Neuron (in vitro differentiated cells): ENCODE results near the gene GANC.
"Not testable (repeated sequence)": the region's sequence is repeated elsewhere in the genome, so short reads cannot be mapped to it uniquely, and the experiment has no call there.

Source experiments
- H2AFZ ChIP-seq: one replicate; pipeline ENCODE4 v1.6.1; 2013; ENCODE audit warnings: low read depth, mild to moderate bottlenecking, inconsistent platforms, low read length, moderate library complexity
- H3K27me3 ChIP-seq: one replicate; pipeline ENCODE4 v1.6.1; 2013; ENCODE audit warnings: low read length; ENCODE audit not compliant: insufficient read depth
- H3K36me3 ChIP-seq: one replicate; pipeline ENCODE4 v1.6.1; 2013; ENCODE audit warnings: low read length; ENCODE audit not compliant: insufficient read depth
- H3K4me1 ChIP-seq: one replicate; pipeline ENCODE4 v1.6.1; 2013; ENCODE audit warnings: low read length; ENCODE audit not compliant: insufficient read depth
- H3K4me3 ChIP-seq: 2 replicates; pipeline ENCODE4 v1.5.1; 2013; ENCODE audit warnings: mild to moderate bottlenecking, low read length, moderate library complexity
- H3K9me3 ChIP-seq: one replicate; pipeline ENCODE4 v1.6.1; 2013; ENCODE audit warnings: low read length

Gene GANC

GRCh38 chr15:42272939-42273899, at the start of gene GANC, which contains the start of gene TMEM87A:
Gene GANC, plus strand, starts transcription at chr15:42273201. Its CDS starts 1,281 bp downstream, at chr15:42274482.
Gene TMEM87A, minus strand, starts transcription at chr15:42273433. Its CDS starts 35 bp downstream, at chr15:42273398.
- peak within 1 kb of the TSS; percentile 84 for H3K4me3 ChIP-seq
- peaks cover 7% of the 10 kb centered on the region for H3K36me3 ChIP-seq
- peaks cover 28% of the 10 kb centered on the region for H3K4me1 ChIP-seq
- H3K9me3 ChIP-seq: no peaks in the 10 kb centered on the region
- peak within 1 kb of the TSS; percentile 27 for H2AFZ ChIP-seq
- H3K27me3 ChIP-seq: no peaks in the 10 kb centered on the region

GRCh38 chr15:42226648-42227047, 46.4 kb upstream of the GANC start:
- no peaks in the 10 kb centered on the region for H3K4me1 ChIP-seq
- no peak overlapping the region for H3K4me3 ChIP-seq
- no peak overlapping the region for H2AFZ ChIP-seq
- no peaks in the 10 kb centered on the region for H3K27me3 ChIP-seq
- no peaks in the 10 kb centered on the region for H3K9me3 ChIP-seq
- peaks cover 80% of the 10 kb centered on the region for H3K36me3 ChIP-seq

GRCh38 chr15:42228036-42228435, 45.0 kb upstream of the GANC start:
- H3K27me3 ChIP-seq: no peaks in the 10 kb centered on the region
- no peak overlapping the region for H2AFZ ChIP-seq
- no peaks in the 10 kb centered on the region for H3K4me1 ChIP-seq
- H3K9me3 ChIP-seq: no peaks in the 10 kb centered on the region
- H3K36me3 ChIP-seq: peaks cover 85% of the 10 kb centered on the region
- no peak overlapping the region for H3K4me3 ChIP-seq

- not testable (repeated sequence) for H3K9me3 ChIP-seq, H3K4me1 ChIP-seq, H3K27me3 ChIP-seq, H2AFZ ChIP-seq, H3K4me3 ChIP-seq
- peaks cover 85% of the 10 kb centered on the region for H3K36me3 ChIP-seq
These were observed 44.0 kb upstream of the GANC start for GRCh38 chr15:42228981-42229380.

- Histone ChIP-seq H3K27me3 (no peaks in the 10 kb centered on the region), H3K36me3 (peaks cover 75% of the 10 kb centered on the region), H3K4me3 (no peak overlapping the region), H3K4me1 (no peaks in the 10 kb centered on the region), H3K9me3 (no peaks in the 10 kb centered on the region), H2AFZ (no peak overlapping the region)
These were observed 41.9 kb upstream of the GANC start for GRCh38 chr15:42231088-42231487.

- H3K27me3 ChIP-seq: no peaks in the 10 kb centered on the region
- no peaks in the 10 kb centered on the region for H3K4me1 ChIP-seq
- H2AFZ ChIP-seq: no peak overlapping the region
- no peaks in the 10 kb centered on the region for H3K9me3 ChIP-seq
- peaks cover 76% of the 10 kb centered on the region for H3K36me3 ChIP-seq
- no peak overlapping the region for H3K4me3 ChIP-seq
These were observed 40.4 kb upstream of the GANC start for GRCh38 chr15:42232606-42233005.

- no peaks in the 10 kb centered on the region for H3K4me1 ChIP-seq
- H3K4me3 ChIP-seq: no peak overlapping the region
- H3K36me3 ChIP-seq: peaks cover 76% of the 10 kb centered on the region
- no peaks in the 10 kb centered on the region for H3K9me3 ChIP-seq
- no peaks in the 10 kb centered on the region for H3K27me3 ChIP-seq
- no peak overlapping the region for H2AFZ ChIP-seq
These were observed 39.9 kb upstream of the GANC start for GRCh38 chr15:42233107-42233506.

GRCh38 chr15:42239528-42240182, 33.3 kb upstream of the GANC start:
- peaks cover 65% of the 10 kb centered on the region for H3K36me3 ChIP-seq
- H3K9me3 ChIP-seq: no peaks in the 10 kb centered on the region
- H2AFZ ChIP-seq: no peak overlapping the region
- H3K4me1 ChIP-seq: no peaks in the 10 kb centered on the region
- H3K27me3 ChIP-seq: no peaks in the 10 kb centered on the region
- no peak overlapping the region for H3K4me3 ChIP-seq

GRCh38 chr15:42240823-42241222, 32.2 kb upstream of the GANC start:
- Histone ChIP-seq H3K9me3 (no peaks in the 10 kb centered on the region), H3K4me1 (no peaks in the 10 kb centered on the region), H2AFZ (no peak overlapping the region), H3K36me3 (peaks cover 58% of the 10 kb centered on the region), H3K4me3 (no peak overlapping the region), H3K27me3 (no peaks in the 10 kb centered on the region)

- Histone ChIP-seq H3K4me3 (no peak overlapping the region), H3K4me1 (no peaks in the 10 kb centered on the region), H3K27me3 (no peaks in the 10 kb centered on the region), H3K9me3 (peaks cover 30% of the 10 kb centered on the region), H2AFZ (no peak overlapping the region), H3K36me3 (peaks cover 50% of the 10 kb centered on the region)
These were observed 19.7 kb upstream of the GANC start for GRCh38 chr15:42253300-42253699.

- Histone ChIP-seq H3K36me3 (peaks cover 70% of the 10 kb centered on the region), H2AFZ (no peak overlapping the region), H3K27me3 (no peaks in the 10 kb centered on the region), H3K9me3 (peaks cover 4% of the 10 kb centered on the region), H3K4me3 (no peak overlapping the region), H3K4me1 (no peaks in the 10 kb centered on the region)
These were observed 8.2 kb upstream of the GANC start for GRCh38 chr15:42264795-42265194.

GRCh38 chr15:42267286-42267685, 5.7 kb upstream of the GANC start:
- Histone ChIP-seq H3K27me3 (no peaks in the 10 kb centered on the region), H3K36me3 (peaks cover 55% of the 10 kb centered on the region), H3K4me3 (no peak overlapping the region), H2AFZ (no peak overlapping the region), H3K9me3 (peaks cover 4% of the 10 kb centered on the region), H3K4me1 (peaks cover 11% of the 10 kb centered on the region)

GRCh38 chr15:42270551-42270950, 2.5 kb upstream of the GANC start:
- Histone ChIP-seq H3K9me3 (peaks cover 4% of the 10 kb centered on the region), H3K4me1 (peaks cover 22% of the 10 kb centered on the region), H3K36me3 (peaks cover 30% of the 10 kb centered on the region), H3K27me3 (no peaks in the 10 kb centered on the region), H2AFZ (no peak overlapping the region), H3K4me3 (no peak overlapping the region)
